Gastroesophageal sphincter (tissue), 3 donors: ENCODE measurements around the gene RAI1.

ENCODE experiments used
- CTCF ChIP-seq, 4 experiments: fragments of 200-600 bp in 2 of 4; fragments of 450-650 bp in 2 of 4; sonication (generic) in 1 of 4; IDR thresholded peaks; one replicate each; pipeline ENCODE4 v1.5.1; 2017 to 2019; ENCODE audit warnings: antibody characterized with exemption in 4 of 4, mild to moderate bottlenecking in 2 of 4, moderate library complexity in 2 of 4
- POLR2A ChIP-seq, 2 donors: fragments of 450-650 bp; IDR thresholded peaks; one replicate each; pipeline ENCODE4 v1.6.1; 2017; ENCODE audit warnings: antibody characterized with exemption in 2 of 2, mild to moderate bottlenecking in 2 of 2, moderate library complexity in 1 of 2

DNA sequence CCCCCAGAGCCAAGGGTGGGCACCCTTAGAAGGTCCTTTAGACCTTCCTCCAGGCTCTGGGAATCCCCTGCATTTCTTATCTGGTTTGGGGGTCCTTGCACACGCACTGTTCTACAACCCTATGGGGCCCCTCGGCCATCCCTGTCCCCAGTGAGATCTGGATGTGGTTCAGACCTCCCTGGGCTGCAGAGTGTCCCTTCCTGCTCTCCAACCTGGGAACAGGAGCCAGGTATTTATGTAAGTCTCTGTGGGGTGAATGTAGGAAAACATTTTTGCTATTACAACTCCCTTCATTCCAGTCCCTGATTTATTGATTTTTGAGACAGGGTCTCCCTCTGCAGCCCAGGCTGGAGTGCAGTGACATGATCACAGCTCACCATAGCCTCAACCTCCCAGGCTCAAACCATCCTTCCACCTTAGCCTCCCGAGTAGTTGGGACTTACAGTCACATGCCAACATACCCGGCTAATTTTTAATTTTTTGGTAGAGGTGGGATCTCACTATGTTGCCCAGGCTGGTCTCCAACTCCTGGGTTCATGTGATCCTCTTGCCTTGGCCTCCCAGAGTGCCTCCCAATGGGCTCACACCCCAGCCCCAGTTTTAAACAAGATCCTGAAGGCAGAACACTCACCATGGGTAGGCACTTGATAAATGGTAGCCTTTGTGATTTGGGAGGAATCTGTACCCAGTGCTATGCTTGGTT is 61.6 kb downstream of the RAI1 start:
- TF ChIP-seq CTCF (IDR thresholded peaks at IDR 0.05) (no peak), POLR2A (IDR thresholded peaks at IDR 0.05) (no peak)
